Skeletal muscle cell (primary cell): ENCODE data around the gene IFNL2.
"Not testable (repeated sequence)": the region's sequence is repeated elsewhere in the genome, so short reads cannot be mapped to it uniquely, and the experiment has no call there.

Experiments used
- DNase-seq: peaks from one replicate; pipeline ENCODE4 v3.0.0-alpha.2; 2010; ENCODE audit warnings: low read depth
- H3K4me3 ChIP-seq: 2 replicates; pipeline ENCODE4 v1.5.1; 2011; ENCODE audit warnings: low read depth, mild to moderate bottlenecking, control low read depth, low read length, moderate library complexity

The IFNL2 gene

GRCh38 chr19:39268085-39268484 lies at the start of gene IFNL2:
Gene IFNL2 (plus strand): TSS chr19:39268396. CDS start chr19:39268569, 173 bp downstream.
- H3K4me3 ChIP-seq, DNase-seq: not testable (repeated sequence)

- DNase-seq = not testable (repeated sequence)
These were observed 49.1 kb upstream of the IFNL2 start for GRCh38 chr19:39219108-39219507.

GRCh38 chr19:39223703-39224279 lies 44.4 kb upstream of the IFNL2 start:
- H3K4me3 ChIP-seq = no peak overlapping the region
- no peak for DNase-seq

More at GRCh38 chr19:39219108-39219507, 49.1 kb upstream of the IFNL2 start:
- H3K4me3 ChIP-seq = not testable (repeated sequence)

GRCh38 chr19:39224910-39225309 lies 43.3 kb upstream of the IFNL2 start:
- H3K4me3 ChIP-seq = no peak overlapping the region
- no peak for DNase-seq

GRCh38 chr19:39230096-39230764 lies 38.0 kb upstream of the IFNL2 start:
- no peak for DNase-seq
- H3K4me3 ChIP-seq = no peak overlapping the region

GRCh38 chr19:39232708-39233107 lies 35.5 kb upstream of the IFNL2 start:
- DNase-seq = no peak
- no peak overlapping the region for H3K4me3 ChIP-seq

GRCh38 chr19:39236527-39236926 lies 31.7 kb upstream of the IFNL2 start:
- no peak for DNase-seq
- no peak overlapping the region for H3K4me3 ChIP-seq

- no peak overlapping the region for H3K4me3 ChIP-seq
- no peak for DNase-seq
These were observed 30.7 kb upstream of the IFNL2 start for GRCh38 chr19:39237200-39238184.

GRCh38 chr19:39238209-39238608 lies 30.0 kb upstream of the IFNL2 start:
- no peak for DNase-seq
- no peak overlapping the region for H3K4me3 ChIP-seq

GRCh38 chr19:39238944-39239343 lies 29.3 kb upstream of the IFNL2 start:
- DNase-seq = no peak
- H3K4me3 ChIP-seq = no peak overlapping the region

GRCh38 chr19:39240421-39240820 lies 27.8 kb upstream of the IFNL2 start:
- DNase-seq = no peak
- no peak overlapping the region for H3K4me3 ChIP-seq

GRCh38 chr19:39243741-39244140 lies 24.5 kb upstream of the IFNL2 start:
- H3K4me3 ChIP-seq, DNase-seq: not testable (repeated sequence)

- not testable (repeated sequence) for DNase-seq
These were observed 23.6 kb upstream of the IFNL2 start, which contains the start of gene IFNL3 for GRCh38 chr19:39244410-39245100. Gene IFNL3 (minus strand): TSS chr19:39245006. CDS start chr19:39244967, 39 bp downstream.

GRCh38 chr19:39245166-39245565 lies 23.0 kb upstream of the IFNL2 start:
- DNase-seq, H3K4me3 ChIP-seq: not testable (repeated sequence)

More at GRCh38 chr19:39244410-39245100, 23.6 kb upstream of the IFNL2 start, which contains the start of gene IFNL3:
- H3K4me3 ChIP-seq = not testable (repeated sequence)

GRCh38 chr19:39246951-39247669 lies 21.1 kb upstream of the IFNL2 start:
- DNase-seq = no peak
- no peak overlapping the region for H3K4me3 ChIP-seq

- no peak for DNase-seq
- no peak overlapping the region for H3K4me3 ChIP-seq
These were observed 20.2 kb upstream of the IFNL2 start for GRCh38 chr19:39247701-39248664.

GRCh38 chr19:39248806-39249205 lies 19.4 kb upstream of the IFNL2 start, which contains the start of gene IFNL4:
Gene IFNL4 (minus strand): TSS chr19:39248856.
- no peak for DNase-seq
- no peak within 1 kb of the TSS for H3K4me3 ChIP-seq

- no peak overlapping the region for H3K4me3 ChIP-seq
- DNase-seq = no peak
These were observed 17.1 kb upstream of the IFNL2 start for GRCh38 chr19:39251081-39251480.
